Thymus (tissue), 11 donors: ENCODE results near the gene NFKBIE. TPM values are rescaled to one million over a fixed set of nuclear protein-coding genes. Genes with fewer than 3 reads are reported as not detected.
A peak's percentile ranks its signal among the peaks of the same experiment; 100 is the strongest.

ENCODE experiments used
- DNase-seq, 9 donors: peaks; one replicate each; pipeline ENCODE4 v3.0.0-alpha.2; 2013; ENCODE audit warnings: low spot score in 9 of 9, low read depth in 6 of 9, missing footprints in 1 of 9
- H3K27ac ChIP-seq, 2 donors: one replicate each; pipeline ENCODE4 v1.5.1; 2013; ENCODE audit warnings: control low read depth in 1 of 2, low read depth in 1 of 2, low read length in 1 of 2, mild to moderate bottlenecking in 1 of 2, moderate library complexity in 1 of 2
- H3K27me3 ChIP-seq, 2 donors: one replicate each; pipeline ENCODE4 v1.5.1; 2013; ENCODE audit warnings: low read length in 1 of 2; ENCODE audit not compliant: control insufficient read depth in 2 of 2, insufficient read depth in 1 of 2
- H3K36me3 ChIP-seq, 2 donors: one replicate each; pipeline ENCODE4 v1.5.1; 2013; ENCODE audit warnings: low read length in 1 of 2, mild to moderate bottlenecking in 1 of 2, moderate library complexity in 1 of 2; ENCODE audit not compliant: control insufficient read depth in 2 of 2, insufficient read depth in 2 of 2
- H3K4me1 ChIP-seq, 2 donors: one replicate each; pipeline ENCODE4 v1.5.1; 2013; ENCODE audit warnings: low read length in 2 of 2; ENCODE audit not compliant: control insufficient read depth in 2 of 2, insufficient read depth in 2 of 2
- H3K4me3 ChIP-seq, 2 donors: one replicate each; pipeline ENCODE4 v1.5.1; 2013; ENCODE audit warnings: low read length in 2 of 2, control low read depth in 1 of 2, mild to moderate bottlenecking in 1 of 2
- H3K9me3 ChIP-seq, 2 donors: one replicate each; pipeline ENCODE4 v1.5.1; 2013; ENCODE audit warnings: low read length in 1 of 2, mild to moderate bottlenecking in 1 of 2; ENCODE audit not compliant: control insufficient read depth in 2 of 2, insufficient read depth in 1 of 2
- WGBS: extraction: QIAGEN DNeasy Blood & Tissue Kit; methylation state at CpG from one replicate; pipeline ENCODE4 v1.1.7; 2013; 5-methylcytosine and 5-hydroxymethylcytosine counted together
- polyA plus RNA-seq: library from polyadenylated mRNA; stranded (reverse); fragments of 200-250 nt; gene quantifications from one replicate; pipeline ENCODE4 v1.2.3, GENCODE V29; 2013
- total RNA-seq: library from RNA; stranded (reverse); fragments of 120-200 nt; gene quantifications from one replicate; pipeline ENCODE4 v1.2.4, GENCODE V29; 2013
- donor health status: healthy.

NFKBIE gene
- total and polyA plus RNA-seq, 2 donors, result 16.4 to 21.6 TPM

DNA sequence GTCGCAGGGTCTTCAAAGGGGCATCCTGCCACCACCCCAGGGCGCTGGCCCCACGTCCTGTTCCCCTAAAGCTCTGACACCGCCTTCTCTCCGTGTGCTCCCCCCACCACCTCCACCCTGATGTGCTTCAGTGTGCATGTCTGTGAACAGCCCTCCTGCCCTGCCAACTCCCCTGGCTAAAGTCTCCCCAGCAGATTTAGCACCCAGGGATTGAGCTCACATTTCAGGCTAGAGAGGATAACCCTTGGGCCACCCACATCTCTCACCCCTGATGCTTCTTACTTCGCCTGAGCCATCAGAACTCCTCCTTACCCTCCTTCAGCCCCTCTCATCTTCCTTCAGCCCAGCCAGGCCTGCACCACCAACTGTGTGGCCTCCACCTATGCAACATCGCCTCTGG is 12.4 kb upstream of the NFKBIE start:
- H3K36me3 ChIP-seq, result no peaks in the 10 kb centered on the region
- H3K27ac ChIP-seq, result no peak overlapping the region
- H3K27me3 ChIP-seq, result peaks cover 30 to 91% of the 10 kb centered on the region in 2 donors
- 89% methylated on average over 7 of the region's 7 CpGs for WGBS
- no peak overlapping the region for H3K4me3 ChIP-seq
- H3K9me3 ChIP-seq, result peaks cover 2 to 7% of the 10 kb centered on the region in 2 donors
- H3K4me1 ChIP-seq, result peaks cover 4 to 5% of the 10 kb centered on the region in 2 donors
- DNase-seq, result no peak

- no peaks in the 10 kb centered on the region for H3K36me3 ChIP-seq
- no peak overlapping the region for H3K4me3 ChIP-seq
- H3K4me1 ChIP-seq, result peaks cover 4 to 5% of the 10 kb centered on the region in 2 donors
- no peak for DNase-seq
- H3K27me3 ChIP-seq, result peaks cover 36 to 94% of the 10 kb centered on the region in 2 donors
- 84% methylated on average over 23 of the region's 23 CpGs for WGBS
- H3K9me3 ChIP-seq, result peaks cover 2 to 7% of the 10 kb centered on the region in 2 donors
- no peak overlapping the region for H3K27ac ChIP-seq
These were observed 11.6 kb upstream of the NFKBIE start for GRCh38 chr6:44276667-44277640.

DNA sequence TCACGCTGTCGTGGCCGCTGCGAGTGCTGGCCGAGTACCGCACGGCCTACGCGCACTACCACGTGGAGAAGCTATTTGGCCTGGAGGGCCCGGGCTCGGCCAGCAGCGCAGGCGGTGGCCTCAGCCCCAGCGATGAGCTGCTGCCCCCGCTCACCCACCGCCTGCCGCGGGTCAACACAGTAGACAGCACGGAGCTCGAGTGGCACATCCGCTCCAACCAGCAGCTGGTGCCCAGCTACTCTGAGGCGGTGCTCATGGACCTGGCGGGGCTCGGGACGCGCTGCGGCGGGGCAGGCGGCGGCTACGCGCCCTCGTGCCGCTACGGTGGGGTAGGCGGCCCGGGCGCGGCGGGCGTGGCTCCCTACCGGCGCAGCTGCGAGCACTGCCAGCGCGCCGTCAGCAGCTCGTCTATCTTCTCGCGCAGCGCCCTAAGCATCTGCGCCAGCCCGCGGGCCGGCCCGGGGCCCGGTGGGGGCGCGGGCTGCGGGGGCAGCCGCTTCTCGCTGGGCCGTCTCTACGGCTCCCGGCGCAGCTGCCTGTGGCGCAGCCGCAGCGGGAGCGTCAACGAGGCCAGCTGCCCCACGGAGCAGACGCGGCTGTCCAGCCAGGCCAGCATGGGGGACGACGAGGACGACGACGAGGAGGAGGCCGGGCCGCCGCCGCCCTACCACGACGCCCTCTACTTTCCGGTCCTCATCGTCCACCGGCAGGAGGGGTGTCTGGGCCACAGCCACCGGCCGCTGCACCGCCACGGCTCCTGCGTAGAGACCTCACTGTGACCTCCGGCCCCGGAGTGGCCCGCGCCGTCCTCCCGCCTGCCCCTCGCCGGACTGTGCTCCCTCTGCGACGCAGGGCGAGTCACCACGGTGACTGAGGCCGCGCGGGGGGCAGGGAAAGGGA is 10.6 kb upstream of the NFKBIE start:
- peaks cover 2 to 11% of the 10 kb centered on the region in 2 donors for H3K9me3 ChIP-seq
- no peaks in the 10 kb centered on the region for H3K36me3 ChIP-seq
- H3K4me3 ChIP-seq, result peak overlapping the region in 1 of 2 donors; percentile 13
- peaks cover 5 to 8% of the 10 kb centered on the region in 2 donors for H3K4me1 ChIP-seq
- H3K27ac ChIP-seq, result no peak overlapping the region
- WGBS, result 17% methylated on average over 109 of the region's 109 CpGs
- DNase-seq, result peak in 1 of 9 donors; percentile 42
- H3K27me3 ChIP-seq, result peaks cover 46 to 99% of the 10 kb centered on the region in 2 donors

GRCh38 chr6:44275271-44275748 is 10.0 kb upstream of the NFKBIE start:
- no peak for DNase-seq
- no peaks in the 10 kb centered on the region for H3K36me3 ChIP-seq
- 86% methylated on average over 59 of the region's 59 CpGs for WGBS
- H3K27ac ChIP-seq, result no peak overlapping the region
- no peak overlapping the region for H3K4me3 ChIP-seq
- H3K9me3 ChIP-seq, result peaks cover 2 to 11% of the 10 kb centered on the region in 2 donors
- H3K27me3 ChIP-seq, result peaks cover 53 to 98% of the 10 kb centered on the region in 2 donors
- peaks cover 5 to 8% of the 10 kb centered on the region in 2 donors for H3K4me1 ChIP-seq

GRCh38 chr6:44273617-44274016 is 8.3 kb upstream of the NFKBIE start:
- Histone ChIP-seq H3K9me3 (peaks cover 2 to 11% of the 10 kb centered on the region in 2 donors), H3K4me1 (peaks cover 5 to 8% of the 10 kb centered on the region in 2 donors), H3K4me3 (no peak overlapping the region), H3K36me3 (no peaks in the 10 kb centered on the region), H3K27ac (no peak overlapping the region), H3K27me3 (peaks cover 70 to 98% of the 10 kb centered on the region in 2 donors)
- WGBS, result 89% methylated on average over 1 of the region's 1 CpG
- DNase-seq, result no peak

DNA sequence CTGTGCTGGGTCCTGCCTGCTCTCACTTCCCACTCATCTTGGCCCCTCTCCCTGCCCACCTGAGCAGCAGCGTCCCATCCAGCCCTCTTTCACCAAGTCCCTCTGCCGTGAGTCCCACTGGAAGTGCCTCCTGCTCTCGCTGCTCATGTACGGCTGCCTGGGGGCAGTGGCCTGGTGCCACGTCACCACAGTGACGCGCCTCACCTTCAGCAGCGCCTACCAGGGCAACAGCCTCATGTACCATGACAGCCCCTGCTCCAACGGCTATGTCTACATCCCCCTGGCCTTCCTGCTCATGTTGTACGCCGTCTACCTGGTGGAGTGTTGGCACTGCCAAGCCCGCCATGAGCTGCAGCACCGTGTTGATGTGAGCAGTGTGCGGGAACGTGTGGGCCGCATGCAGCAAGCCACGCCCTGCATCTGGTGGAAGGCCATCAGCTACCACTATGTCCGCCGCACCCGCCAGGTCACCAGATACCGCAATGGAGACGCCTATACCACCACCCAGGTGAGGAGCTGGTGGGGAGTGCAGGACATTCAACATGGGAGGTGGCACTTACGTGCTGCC is 7.7 kb upstream of the NFKBIE start:
- H3K27ac ChIP-seq, result no peak overlapping the region
- no peaks in the 10 kb centered on the region for H3K36me3 ChIP-seq
- H3K27me3 ChIP-seq, result peaks cover 75 to 98% of the 10 kb centered on the region in 2 donors
- peaks cover 2 to 11% of the 10 kb centered on the region in 2 donors for H3K9me3 ChIP-seq
- H3K4me1 ChIP-seq, result peaks cover 5 to 13% of the 10 kb centered on the region in 2 donors
- 93% methylated on average over 23 of the region's 23 CpGs for WGBS
- H3K4me3 ChIP-seq, result no peak overlapping the region
- DNase-seq, result no peak

DNA sequence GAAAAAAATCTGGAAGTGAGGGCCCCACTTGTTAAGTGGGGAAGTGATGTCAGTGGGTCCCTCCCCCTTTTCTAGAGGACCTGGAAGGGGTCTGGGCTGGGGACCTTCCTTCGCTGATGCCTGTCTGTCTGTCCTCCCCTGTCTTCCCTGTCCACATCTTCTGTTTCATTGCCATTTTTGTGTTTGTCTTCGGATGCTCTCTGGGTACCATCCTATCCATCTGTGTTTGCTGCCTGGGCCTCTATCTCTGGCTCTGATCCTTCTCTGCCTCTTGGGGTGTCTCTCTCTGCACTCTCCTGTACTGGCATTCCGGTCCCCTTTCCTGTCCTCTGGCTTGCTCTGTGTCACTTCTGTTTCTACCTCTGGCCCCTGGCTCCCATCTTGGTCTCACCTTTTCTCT is 7.2 kb upstream of the NFKBIE start:
- Histone ChIP-seq H3K4me1 (peaks cover 5 to 17% of the 10 kb centered on the region in 2 donors), H3K9me3 (peaks cover 2 to 11% of the 10 kb centered on the region in 2 donors), H3K27me3 (peaks cover 75 to 94% of the 10 kb centered on the region in 2 donors), H3K27ac (no peak overlapping the region), H3K4me3 (no peak overlapping the region), H3K36me3 (no peaks in the 10 kb centered on the region)
- no peak for DNase-seq
- 94% methylated on average over 3 of the region's 3 CpGs for WGBS

DNA sequence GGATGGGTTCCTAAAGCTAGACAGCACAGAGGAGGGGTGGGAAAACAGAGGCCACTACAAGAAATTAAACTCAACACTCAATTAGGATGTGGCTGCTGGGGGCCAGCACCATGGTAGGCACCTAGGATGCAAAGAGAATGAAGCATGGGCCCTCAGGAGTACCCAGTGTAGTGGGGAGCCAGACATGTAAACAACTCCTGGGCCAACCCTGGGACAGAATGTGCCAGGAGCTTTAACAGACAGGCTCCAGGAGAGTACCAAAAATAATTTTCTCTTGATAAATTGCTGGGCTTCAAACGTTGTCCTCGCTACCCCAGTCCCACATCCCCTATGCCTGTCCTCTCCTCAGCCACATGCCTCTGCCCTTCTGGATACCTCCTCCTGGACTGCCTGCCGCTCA is 6.6 kb upstream of the NFKBIE start:
- H3K27me3 ChIP-seq, result peaks cover 74 to 91% of the 10 kb centered on the region in 2 donors
- DNase-seq, result no peak
- no peak overlapping the region for H3K27ac ChIP-seq
- peaks cover 5 to 17% of the 10 kb centered on the region in 2 donors for H3K4me1 ChIP-seq
- whole genome bisulfite sequencing, result 87% methylated on average over 3 of the region's 3 CpGs
- no peak overlapping the region for H3K4me3 ChIP-seq
- no peaks in the 10 kb centered on the region for H3K36me3 ChIP-seq
- peaks cover 2 to 11% of the 10 kb centered on the region in 2 donors for H3K9me3 ChIP-seq
